Activated CD4-positive, alpha-beta memory T cell treated with anti-CD3 and anti-CD28 coated beads, Interleukin-2, amount 10 ng/mL, durations not matched to agents 7 days and 5 days (primary cell): ENCODE data around the gene ITGAE. TPM values are rescaled to one million over a fixed set of nuclear protein-coding genes. Genes with fewer than 3 reads are reported as not detected.

Experiments
- CTCF ChIA-PET: fragments of 350-600 bp; sonication (Branson Sonifier 250); formaldehyde crosslinking; loops from one replicate; lab custom pipeline; 2021; ENCODE audit warnings: antibody characterized with exemption, inconsistent platforms; lab: Charles Lee
- POLR2A ChIA-PET: fragments of 350-600 bp; sonication (Branson Sonifier 250); formaldehyde crosslinking; loops from one replicate; lab custom pipeline; 2021; ENCODE audit warnings: antibody characterized with exemption; lab: Charles Lee
- DNase-seq: peaks from one replicate; pipeline ENCODE4 v3.0.0-alpha.2; 2020
- H3K27ac Mint-ChIP-seq: one replicate; pipeline ENCODE4 v1.8.0; 2021; ENCODE audit warnings: mild to moderate bottlenecking, mixed read lengths
- H3K27me3 Mint-ChIP-seq: one replicate; pipeline ENCODE4 v1.8.0; 2021; ENCODE audit warnings: mixed read lengths
- H3K36me3 Mint-ChIP-seq: one replicate; pipeline ENCODE4 v1.8.0; 2021; ENCODE audit warnings: low read depth, mixed read lengths
- H3K4me1 Mint-ChIP-seq: one replicate; pipeline ENCODE4 v1.8.0; 2021; ENCODE audit warnings: mixed read lengths
- H3K4me3 Mint-ChIP-seq: one replicate; pipeline ENCODE4 v1.8.0; 2021; ENCODE audit warnings: mild to moderate bottlenecking, mixed read lengths
- H3K9me3 Mint-ChIP-seq: one replicate; pipeline ENCODE4 v1.8.0; 2021; ENCODE audit warnings: mixed read lengths
- total RNA-seq, 2 experiments: library from RNA; stranded (reverse); gene quantifications; one replicate each; pipeline ENCODE4 v1.2.3, GENCODE V29; 2021

The ITGAE gene
- total RNA-seq, 2 experiments from 2014 or later: 20.0 to 22.0 TPM

DNA sequence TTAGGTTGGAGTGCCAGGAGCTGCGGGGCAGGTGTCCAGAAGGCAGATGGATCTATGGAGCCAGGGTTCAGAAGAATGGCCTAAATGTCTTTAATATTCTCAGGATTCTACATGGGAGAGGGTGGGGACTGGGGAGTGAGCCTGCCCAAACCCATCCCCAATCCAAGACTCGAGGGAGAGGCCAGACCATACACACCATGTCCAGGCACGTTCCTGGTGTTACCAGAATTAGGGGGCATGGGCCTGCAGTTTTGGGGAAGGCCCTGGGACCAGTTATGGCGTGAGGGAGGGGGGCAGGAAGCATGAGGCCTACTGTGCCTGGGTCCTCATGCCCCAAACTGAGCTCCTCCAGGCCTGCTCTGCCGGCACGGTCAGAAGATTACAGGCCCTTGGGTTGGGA, 134.5 kb downstream of the ITGAE start:
- no peaks in the 10 kb centered on the region for H3K9me3 Mint-ChIP-seq
- peaks cover 10% of the 10 kb centered on the region for H3K36me3 Mint-ChIP-seq
- POLR2A ChIA-PET: interaction anchor here (1.5 to 3.1 kb wide), 4 partner anchors 8 to 74 kb away, joined by 3 to 16 read pairs (median 4); partner anchors contain the start of genes CTNS and SHPK
- no peaks in the 10 kb centered on the region for H3K27me3 Mint-ChIP-seq
- H3K4me3 Mint-ChIP-seq: peak overlapping the region; percentile 29
- H3K4me1 Mint-ChIP-seq: peaks cover 29% of the 10 kb centered on the region
- DNase-seq: no peak
- H3K27ac Mint-ChIP-seq: no peak overlapping the region
- CTCF ChIA-PET: interaction anchor here (0.7 kb wide), 1 partner anchor 57 kb away, joined by 4 read pairs; no protein-coding TSS in a partner anchor

- ChIA-PET CTCF (no interaction called here), POLR2A (no interaction called here)
- peaks cover 9% of the 10 kb centered on the region for H3K36me3 Mint-ChIP-seq
- no peaks in the 10 kb centered on the region for H3K27me3 Mint-ChIP-seq
- peaks cover 27% of the 10 kb centered on the region for H3K4me1 Mint-ChIP-seq
- H3K27ac Mint-ChIP-seq: no peak overlapping the region
- no peak overlapping the region for H3K4me3 Mint-ChIP-seq
- H3K9me3 Mint-ChIP-seq: no peaks in the 10 kb centered on the region
- no peak for DNase-seq
These were observed 135.2 kb downstream of the ITGAE start for GRCh38 chr17:3665834-3666233.

Other genes with a start within 250 kb of the ITGAE start
- under 1 TPM; 0.13 to 0.43 TPM for gene TRPV3, start 243.4 kb downstream of the ITGAE start, total RNA-seq
- 1 to 10 TPM; 3.8 to 5.1 TPM for gene TRPV1, start 191.8 kb downstream of the ITGAE start, total RNA-seq
- 10 to 100 TPM; 10.4 TPM for gene SHPK, start 164.9 kb downstream of the ITGAE start, total RNA-seq
- gene CTNS, start 164.4 kb downstream of the ITGAE start, total RNA-seq: 10 to 100 TPM; 24.5 to 26.5 TPM
- 10 to 100 TPM; 23.2 to 25.0 TPM for gene TAX1BP3, start 132.6 kb downstream of the ITGAE start, total RNA-seq
- 10 to 100 TPM; 40.4 to 41.6 TPM for gene EMC6, start 132.4 kb downstream of the ITGAE start, total RNA-seq
- gene P2RX5, start 105.0 kb downstream of the ITGAE start, total RNA-seq: 10 to 100 TPM; 30.8 to 31.1 TPM
- 10 to 100 TPM; 23.8 to 25.2 TPM for gene HASPIN, start 77.3 kb downstream of the ITGAE start, total RNA-seq
- gene NCBP3, start 45.1 kb upstream of the ITGAE start, total RNA-seq: 10 to 100 TPM; 42.8 to 43.9 TPM
- 1 to 10 TPM; 1.4 to 1.8 TPM for gene CAMKK1, start 91.9 kb upstream of the ITGAE start, total RNA-seq
- gene P2RX1, start 115.3 kb upstream of the ITGAE start, total RNA-seq: under 1 TPM; 0.45 to 0.65 TPM
- gene ATP2A3, start 163.2 kb upstream of the ITGAE start, total RNA-seq: 100 to 1,000 TPM; 290 to 291 TPM